HG02885 (cell line): ENCODE measurements around the gene PTPA.

Experiments used
- ATAC-seq: cut with Tn5 transposase; IDR thresholded peaks from one replicate; pipeline ENCODE4 v1.9.1; 2021; ENCODE audit warnings: mild to moderate bottlenecking; ENCODE audit not compliant: unreplicated experiment, poor library complexity

PTPA gene

DNA sequence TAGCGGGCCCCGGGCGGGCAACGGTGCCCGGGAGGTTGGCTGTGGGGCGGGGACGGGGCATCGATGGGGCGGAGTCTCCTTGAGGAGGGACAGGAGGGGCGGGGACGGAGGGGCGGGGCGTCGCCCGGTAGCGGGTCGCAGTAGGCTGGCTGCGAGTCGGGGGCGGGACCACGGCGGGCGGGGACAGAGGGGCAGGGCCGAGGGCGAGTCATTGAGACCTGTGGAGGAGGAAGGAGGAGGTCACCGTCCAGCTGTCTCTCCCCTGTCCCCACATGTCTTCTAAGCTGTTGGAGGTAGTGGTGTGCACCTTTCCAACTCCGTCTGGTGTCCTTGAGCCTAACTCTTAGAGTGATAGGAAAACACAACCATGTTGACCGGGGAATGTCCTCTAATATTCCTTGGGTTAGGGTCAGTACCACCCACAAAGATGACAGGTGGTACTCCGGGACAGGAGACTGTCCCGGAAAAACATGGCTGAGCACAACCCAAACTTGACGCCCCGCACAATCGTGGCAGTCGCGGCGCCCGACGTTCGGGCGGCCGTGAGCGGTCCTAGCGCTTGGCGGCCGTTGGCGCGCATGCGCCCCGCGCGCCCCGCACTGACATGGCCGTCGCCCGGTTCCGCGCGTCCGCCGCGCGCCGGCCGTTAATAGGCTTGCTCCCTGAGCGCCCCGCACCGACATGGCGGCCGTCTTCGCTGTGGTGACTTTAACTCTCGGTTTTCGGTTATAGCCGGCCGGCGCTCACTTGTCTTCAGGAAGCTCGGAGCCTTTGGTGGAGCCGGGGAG lies at the start of gene PTPA, which contains the start of gene CRAT:
Gene PTPA, plus strand, starts transcription at position 676 of the 788 bp plus-strand sequence. CDS start 186 bp downstream, outside the sequence.
Gene CRAT, minus strand, starts transcription at position 54 of the 788 bp plus-strand sequence. CDS start 284 bp downstream, outside the sequence.
- ATAC-seq: peak; percentile 82

DNA sequence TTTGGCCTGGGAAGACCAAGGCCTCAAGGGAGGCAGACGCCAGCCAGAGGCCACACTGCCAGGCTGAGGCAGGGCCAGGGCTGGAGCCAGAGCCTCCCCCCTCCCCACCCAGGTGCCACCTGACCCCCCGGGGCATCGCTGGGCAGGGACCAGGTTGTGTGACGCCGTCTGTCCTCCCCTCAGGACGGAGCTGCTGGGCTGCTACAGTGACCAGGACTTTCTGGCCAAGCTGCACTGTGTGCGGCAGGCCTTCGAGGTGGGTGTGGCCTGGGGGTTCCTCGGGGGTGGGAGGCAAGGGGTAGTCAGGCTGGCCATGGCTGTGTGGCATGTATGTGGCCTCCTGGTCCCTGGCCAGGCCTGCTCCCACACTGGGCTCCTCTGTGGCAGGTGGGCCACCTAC lies 48.2 kb upstream of the PTPA start:
- ATAC-seq: no peak

DNA sequence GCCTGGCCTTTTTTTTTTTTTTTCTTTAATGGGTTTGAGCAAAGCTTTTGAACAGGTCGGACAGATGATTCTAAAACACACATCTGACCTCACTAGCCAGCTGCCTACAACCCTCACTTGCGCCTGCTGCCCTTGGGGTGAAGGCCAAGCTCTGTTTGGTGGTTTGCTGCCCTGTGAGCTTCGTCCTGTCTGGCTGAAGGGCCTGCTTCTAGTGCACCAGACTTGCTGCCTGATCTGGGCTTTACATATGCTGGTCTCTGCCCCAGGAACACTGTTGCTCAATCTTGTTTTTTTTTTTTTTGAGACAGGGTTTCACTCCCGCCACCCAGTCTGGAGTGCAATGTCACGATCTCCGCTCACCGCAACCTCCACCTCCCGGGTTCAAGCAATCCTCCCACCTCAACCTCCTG lies 46.7 kb upstream of the PTPA start:
- no peak for ATAC-seq

DNA sequence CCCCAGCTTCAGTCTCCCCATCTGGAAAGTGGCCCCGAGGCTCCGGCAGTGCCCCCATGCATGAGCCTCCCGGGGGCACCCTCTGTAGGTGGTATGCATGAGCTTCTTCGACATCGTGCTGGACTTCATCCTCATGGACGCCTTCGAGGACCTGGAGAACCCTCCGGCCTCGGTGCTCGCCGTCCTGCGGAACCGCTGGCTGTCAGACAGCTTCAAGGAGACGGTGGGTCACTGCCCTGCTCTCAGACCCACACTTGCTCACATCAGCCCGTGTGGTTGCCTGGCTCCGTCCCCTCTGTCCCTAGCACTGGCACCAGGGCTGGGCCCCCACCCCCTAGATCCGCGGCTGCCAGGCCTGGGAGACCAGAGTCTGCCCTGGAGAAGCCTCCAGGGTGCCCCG lies 43.1 kb upstream of the PTPA start:
- ATAC-seq: no peak

DNA sequence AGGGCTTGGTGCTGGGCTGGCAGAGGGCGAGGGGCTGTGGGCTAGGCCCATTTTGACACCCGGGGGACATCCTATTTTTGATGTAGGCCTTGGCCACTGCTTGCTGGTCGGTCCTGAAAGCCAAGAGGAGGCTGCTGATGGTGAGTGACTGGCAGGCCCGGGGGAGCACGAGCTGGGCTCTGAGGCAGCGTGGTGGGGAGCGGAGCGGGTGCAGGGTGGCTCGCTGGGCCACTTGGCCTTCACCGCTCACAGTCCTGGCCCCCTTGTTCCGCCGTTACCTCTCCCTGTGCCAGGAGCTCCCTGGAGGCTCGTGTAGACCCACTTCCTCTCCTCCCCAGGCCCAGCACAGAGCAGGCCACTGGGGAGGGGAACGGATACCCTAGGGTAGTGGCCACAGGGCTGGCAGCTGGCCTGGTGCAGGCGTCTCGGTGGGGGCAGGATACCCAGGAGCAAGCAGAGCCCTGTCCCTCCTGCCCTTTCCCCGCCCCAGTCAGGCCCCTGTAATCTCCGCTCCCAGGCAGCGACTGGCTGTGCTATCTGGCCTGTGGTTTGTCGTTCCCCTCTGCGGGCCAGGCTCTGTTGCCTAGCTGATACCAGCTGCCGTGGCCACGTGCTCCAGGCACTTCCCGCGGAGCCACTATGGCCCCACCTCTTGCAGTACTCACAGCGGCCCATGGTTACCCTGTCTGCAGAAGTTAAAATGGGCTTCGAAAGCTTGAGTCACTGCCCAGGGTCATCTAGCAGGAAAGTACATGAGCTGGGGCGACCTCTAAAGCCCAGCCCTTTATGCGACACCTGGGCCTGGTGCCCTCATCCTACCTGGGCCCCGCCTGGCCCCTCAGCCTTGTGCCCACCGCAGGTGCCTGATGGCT lies 42.0 kb upstream of the PTPA start:
- no peak for ATAC-seq

DNA sequence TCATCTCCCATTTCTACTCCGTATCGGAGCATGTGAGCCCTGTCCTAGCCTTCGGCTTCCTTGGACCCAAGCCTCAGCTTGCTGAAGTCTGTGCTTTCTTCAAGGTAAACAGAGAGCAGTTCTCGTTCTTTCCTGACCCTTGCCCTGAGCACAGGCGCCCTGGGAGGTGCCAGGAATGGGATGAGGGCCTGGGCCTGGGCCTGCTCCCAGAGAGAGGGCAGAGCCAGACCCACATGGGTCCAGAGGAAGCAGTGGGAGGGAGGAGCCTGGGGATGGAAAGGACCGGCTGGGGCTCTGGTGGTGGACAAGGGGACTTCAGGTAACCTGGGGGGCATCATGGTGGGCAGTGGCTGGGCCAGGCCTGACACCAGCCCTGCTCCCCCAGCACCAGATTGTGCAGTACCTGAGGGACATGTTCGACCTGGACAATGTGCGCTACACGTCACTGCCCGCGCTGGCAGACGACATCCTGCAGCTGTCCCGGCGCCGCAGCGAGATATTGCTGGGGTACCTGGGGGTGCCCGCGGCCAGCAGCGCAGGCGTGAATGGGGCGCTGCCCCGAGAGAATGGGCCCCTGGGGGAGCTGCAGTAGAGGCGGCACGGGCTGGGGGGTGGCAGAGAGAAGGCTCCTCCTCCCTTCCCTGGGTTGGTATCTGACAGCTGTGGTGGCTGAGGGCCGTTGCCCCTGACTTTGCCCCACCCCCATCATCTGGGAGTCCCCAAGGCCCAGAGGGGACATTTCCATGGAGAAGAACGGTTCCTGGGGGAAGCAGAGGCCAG lies 41.2 kb upstream of the PTPA start:
- no peak for ATAC-seq

DNA sequence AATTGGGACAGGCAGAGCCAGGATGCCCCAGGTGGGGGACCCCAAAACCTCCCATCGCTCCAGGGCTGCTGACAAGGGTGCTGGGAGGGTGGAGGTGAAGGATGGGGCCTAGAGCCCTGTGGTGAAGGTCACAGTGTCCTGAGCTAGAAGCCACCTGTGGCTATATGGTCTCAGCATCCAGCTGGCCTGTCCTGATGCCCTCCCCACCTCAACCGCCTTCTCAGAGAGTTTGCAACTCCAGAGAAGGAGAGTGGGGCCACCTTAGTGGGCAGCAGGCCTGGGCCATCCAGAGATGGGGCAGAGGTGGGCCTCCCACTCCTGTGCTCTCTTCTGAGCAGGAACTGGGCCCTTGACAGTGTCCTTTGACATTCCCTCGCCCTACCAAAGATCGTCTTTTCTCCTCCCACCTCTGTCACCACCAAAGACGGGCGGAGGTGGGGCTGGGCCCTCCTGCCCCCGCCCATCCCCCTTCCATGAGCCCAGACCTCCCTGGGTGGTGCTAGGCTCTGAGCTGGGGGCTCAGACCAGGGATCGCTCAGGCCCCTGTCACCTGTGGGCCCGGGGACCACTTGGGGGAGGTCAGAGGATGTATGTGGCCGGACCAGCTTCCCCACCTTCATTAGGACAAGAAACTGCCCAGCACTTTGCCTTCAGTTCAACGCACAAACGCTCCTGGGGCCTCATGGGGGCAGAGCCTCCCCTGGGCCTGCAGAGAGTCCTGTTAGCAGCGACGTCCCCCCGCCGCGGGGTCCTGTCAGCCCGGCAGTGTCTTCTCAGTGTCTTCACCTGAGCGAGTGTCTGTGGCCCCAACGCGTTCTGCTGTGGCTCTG lies 40.3 kb upstream of the PTPA start:
- no peak for ATAC-seq

DNA sequence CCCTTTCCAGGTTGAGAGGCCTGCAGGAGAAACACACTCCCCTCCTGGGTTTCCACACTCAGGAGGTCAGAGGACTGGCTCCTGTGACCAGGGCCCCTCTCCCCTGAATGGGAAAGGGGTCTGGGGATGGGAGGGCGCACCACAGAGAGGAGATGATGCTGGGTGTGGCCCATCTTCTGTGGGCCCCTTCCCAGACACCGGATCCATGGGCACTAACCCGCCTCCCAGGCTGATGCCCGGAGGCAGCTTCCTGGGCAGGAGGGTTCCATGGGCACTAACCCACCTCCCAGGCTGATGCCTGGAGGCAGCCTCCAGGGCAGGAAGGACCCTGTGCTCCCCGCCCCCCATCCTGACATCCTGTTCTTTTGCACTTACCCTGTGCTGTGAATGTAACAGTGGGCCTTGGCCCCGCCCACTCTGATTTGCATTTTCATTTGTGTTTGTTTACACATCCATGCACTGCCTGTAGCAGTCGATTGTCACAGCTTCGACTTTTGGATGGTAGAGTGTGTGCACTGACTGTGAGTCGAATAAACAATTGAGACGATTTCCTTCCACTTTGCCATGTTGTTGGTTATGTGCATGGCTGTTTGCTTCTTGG lies 39.6 kb upstream of the PTPA start:
- ATAC-seq: no peak

DNA sequence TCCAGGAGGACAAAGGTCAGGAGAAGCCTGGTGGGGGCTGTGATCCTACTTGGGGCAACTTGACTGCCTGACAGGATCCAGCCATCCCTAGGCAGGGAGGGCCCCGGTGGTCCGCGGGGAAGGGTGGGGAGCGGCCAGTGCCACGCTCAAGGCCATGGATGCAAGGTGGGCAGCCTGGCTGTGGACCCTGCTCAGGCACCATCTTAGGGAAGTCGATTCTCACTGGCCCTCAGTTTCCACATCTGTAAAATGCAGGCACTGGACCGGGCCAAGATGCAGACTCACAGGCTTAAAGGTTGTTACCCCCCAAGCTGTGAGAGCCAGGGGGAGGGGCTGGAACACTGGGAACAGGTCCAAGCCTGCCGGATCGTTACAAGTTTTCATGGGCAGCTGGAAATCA lies 39.0 kb upstream of the PTPA start:
- no peak for ATAC-seq

DNA sequence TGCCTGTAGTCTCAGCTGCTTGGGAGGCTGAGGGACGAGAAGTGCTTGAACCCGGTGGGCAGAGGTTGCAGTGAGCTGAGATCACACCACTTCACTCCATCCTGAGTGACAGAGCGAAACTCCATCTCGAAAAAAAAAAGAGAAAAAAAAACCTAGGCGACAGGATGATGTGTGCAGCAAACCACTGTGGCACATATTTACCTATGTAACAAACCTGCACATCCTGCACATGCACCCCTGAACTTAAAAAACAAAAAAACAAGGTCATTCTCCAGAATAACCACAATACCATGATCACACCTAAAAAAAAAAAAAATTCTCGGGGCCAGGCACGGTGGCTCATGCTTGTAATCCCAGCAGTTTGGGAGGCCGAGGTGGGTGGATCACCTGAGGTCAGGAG lies 37.8 kb upstream of the PTPA start:
- ATAC-seq: no peak

DNA sequence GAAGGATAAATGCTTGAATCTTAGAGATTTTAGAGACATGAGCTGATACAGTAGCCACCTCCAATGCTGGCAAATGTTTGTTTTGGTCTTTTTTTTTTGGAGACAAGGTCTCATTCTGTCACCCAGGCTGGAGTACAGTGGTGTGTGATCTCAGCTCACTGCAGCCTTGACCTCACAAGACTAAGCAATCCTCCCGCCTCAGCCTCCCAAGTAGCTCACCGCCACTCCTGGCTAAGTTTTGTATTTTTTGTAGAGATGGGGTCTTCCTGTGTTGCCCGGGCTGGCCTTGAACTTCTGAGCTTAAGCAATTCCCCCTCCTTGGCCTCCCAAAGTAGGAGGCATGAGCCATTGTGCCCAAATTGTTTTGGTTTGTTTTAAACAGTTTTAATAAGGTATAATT lies 37.1 kb upstream of the PTPA start:
- ATAC-seq: no peak

DNA sequence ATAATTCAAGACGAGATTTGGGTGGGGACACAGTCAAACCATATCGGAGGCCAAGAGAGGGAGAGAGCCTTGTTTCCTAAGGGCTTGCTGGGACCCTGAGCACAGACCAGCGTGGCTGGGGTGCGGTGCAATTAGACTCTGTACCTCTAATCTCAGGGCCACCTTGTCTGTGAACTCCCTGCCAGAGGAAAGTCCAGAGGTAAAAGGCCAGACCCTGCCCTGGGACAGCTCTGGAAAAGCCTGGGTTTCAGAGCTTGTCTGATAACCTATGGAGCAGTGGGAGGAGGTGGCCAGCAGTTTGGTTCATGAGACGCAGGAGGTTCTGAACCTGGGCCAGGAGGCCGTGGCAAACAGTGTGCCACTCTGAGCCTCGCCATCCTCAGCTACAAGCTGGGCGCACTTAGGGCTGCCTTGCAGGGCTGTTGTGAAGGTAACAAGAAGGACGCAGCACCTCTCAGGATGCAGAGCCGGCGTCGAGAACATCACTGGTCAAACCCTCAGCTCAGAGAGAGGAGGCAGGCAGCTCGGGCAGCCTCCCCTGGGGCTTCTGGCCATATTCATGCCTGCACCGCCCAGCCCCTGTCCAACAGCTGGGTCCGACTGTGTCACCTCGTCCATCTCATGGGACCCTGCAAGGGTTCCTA lies 35.1 kb upstream of the PTPA start:
- ATAC-seq: no peak

DNA sequence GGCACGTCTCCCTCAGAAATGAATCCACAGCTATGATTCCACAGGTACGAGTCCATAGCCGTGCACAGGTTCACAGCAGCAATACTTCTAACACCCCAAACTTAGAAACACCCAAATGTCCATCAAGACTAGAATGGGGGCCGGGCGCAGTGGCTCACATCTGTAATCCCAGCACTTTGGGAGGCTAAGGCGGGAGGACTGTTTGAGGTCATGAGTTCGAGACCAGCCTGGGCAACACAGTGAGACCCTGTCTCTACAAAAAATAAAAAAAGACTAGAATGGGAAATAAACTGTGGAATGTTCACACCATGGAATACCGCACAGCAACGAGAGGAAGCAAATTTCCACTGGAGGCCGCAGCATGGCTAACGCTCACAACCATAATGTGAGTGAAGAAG lies 34.6 kb upstream of the PTPA start:
- ATAC-seq: no peak

DNA sequence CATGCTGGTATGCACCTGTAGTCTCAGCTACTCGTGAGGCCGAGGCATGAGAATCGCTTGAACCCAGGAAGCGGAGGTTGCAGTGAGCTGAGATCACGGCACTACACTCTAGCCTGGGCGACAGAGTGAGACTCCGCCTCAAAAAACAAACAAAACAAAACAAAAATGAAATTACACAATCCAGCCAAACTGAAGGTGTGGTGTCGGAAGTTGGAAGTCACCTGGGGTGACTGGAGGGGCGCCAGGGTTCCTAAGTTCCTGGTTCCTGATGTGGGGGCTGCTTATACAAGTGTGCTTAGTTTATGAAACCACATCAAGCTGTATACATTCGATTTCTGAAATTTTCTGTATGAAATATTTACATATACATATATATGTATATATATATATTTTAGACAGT lies 34.0 kb upstream of the PTPA start:
- no peak for ATAC-seq

DNA sequence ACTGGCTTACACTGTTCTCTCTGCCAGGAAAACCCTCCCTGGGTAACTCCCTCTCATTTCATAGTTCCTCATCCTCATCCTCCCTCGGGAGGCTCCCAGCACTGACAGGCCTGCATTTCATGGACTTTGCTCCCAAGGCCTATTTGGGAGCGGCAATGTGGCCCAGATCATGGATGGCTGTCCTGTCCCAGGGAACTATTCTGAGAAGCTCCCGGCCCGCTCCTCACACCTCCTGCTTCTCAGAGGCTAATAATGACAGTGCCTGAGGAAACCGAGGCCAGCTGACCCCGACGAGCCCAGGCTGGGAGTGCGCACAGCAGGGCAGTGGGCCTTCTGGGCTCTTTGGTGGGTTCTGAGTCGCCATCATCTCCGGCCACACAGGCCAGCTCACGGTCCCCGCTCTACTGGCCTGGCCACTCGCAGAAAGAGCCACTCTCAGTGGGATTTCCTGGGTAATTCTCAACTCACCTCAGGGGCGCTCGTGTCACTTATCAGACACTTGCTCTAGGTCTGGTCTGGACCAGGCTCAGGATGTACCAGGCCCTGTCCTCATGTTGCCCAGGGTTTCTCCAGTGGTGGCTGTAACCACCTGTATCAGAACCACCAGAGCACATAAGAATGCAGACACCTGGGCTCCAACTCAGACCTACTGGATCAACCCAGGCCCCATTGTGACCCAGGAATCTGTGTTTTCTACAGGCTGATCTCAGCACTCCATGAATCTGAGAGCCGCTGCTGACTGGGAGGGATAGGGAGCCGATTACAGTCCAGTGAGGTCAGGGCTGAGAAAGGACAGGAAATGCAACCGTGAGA lies 32.3 kb upstream of the PTPA start:
- ATAC-seq: no peak

DNA sequence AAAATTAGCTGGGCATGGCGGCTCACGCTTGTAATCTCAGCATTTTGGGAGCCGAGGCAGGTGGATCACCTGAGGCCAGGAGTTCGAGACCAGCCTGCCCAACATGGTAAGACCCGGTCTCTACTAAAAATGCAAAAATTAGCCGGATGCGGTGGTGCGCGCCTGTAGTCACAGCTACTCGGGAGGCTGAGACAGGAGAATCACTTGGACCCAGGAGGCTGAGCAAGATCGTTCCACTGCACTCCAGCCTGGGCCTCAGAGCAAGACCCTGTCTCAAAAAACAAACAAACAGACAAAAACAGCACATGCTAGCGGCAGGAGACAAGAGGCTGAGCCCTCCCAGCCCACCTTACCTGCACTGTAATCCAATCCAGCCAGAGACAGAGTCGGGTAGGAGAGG lies 31.4 kb upstream of the PTPA start:
- ATAC-seq: no peak

DNA sequence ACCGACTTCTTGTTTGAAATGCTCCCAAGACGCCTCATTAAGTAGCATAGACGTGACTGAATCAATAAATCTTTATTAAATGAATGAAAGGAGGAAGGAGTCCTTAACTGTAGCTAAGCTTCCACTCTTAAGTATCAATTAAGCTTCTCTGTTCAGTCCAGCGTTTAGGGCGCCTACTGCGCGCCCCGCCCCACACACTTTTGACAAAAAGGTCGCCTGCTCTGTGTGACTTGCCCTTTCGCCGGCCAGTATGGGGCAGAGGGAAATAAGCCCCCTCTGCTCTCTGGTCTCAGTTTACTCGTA lies 31.0 kb upstream of the PTPA start:
- no peak for ATAC-seq

DNA sequence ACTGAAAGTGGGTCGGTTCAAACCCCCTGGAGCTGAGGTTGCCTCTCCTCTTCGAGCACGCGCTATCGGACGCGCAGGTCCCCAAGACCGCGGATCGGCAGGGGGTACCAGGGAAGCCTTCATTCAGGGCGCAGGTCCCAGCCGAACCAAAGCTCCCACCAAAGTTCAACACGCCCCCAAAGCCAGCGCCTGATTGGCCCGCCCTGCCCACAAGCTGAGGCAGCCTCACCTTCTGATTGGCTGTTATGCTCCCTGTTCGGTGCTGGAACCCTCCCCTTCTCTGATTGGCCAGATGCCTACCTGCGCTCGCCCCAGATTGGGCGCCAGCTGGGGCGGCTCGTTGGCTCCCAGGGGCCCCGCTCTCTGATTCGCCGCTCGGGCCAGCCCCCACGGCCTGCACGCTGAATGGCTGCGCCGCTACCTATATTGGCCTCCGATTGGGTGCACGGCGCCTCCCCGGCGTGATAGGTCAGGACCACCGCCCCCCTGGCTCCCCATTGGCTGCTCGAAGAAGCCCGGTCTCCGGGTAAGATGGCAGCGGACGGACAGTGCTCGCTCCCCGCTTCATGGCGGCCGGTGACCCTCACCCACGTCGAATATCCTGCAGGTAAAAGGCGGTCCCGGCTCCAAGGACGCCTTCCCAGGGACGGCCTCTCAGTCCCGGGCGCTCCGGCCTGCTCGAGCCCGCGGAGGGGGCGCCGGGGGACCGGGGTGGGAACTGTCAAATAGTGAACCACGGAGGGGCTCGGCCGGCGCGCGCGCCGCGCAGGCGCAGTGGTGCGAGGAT lies 30.4 kb upstream of the PTPA start, which contains the start of gene DOLPP1:
Gene DOLPP1, plus strand, starts transcription at position 511 of the 787 bp plus-strand sequence. Its CDS starts 21 bp downstream, at position 532.
- ATAC-seq: peak; percentile 93
